OCI-LY1 (cell line): ENCODE results near the gene EIF4EBP3.

ENCODE experiments used
- H2AFZ ChIP-seq: fragments of 200-600 bp; sonication (generic), shearing (Covaris generic); 2 replicates; pipeline ENCODE4 v1.6.0; 2014; ENCODE audit warnings: antibody characterized with exemption, mild to moderate bottlenecking, low read length
- H3F3A ChIP-seq: fragments of 200-600 bp; sonication (generic), shearing (Covaris generic); 2 replicates; pipeline ENCODE4 v1.6.0; 2014; ENCODE audit warnings: mild to moderate bottlenecking, antibody characterized with exemption, low read length, moderate library complexity; ENCODE audit not compliant: insufficient read depth
- H3K27ac ChIP-seq: fragments of 200-600 bp; sonication (generic); 2 replicates; pipeline ENCODE4 v1.5.1; 2014; ENCODE audit warnings: low read length, mixed run types, mild to moderate bottlenecking, low read depth; ENCODE audit not compliant: poor library complexity, severe bottlenecking
- H3K27me3 ChIP-seq: fragments of 200-600 bp; sonication (generic); 2 replicates; pipeline ENCODE4 v1.6.0; 2014; ENCODE audit warnings: antibody characterized with exemption, mild to moderate bottlenecking, low read length, moderate library complexity; ENCODE audit not compliant: insufficient read depth
- H3K36me3 ChIP-seq: fragments of 200-600 bp; sonication (generic); 2 replicates; pipeline ENCODE4 v1.6.1; 2014; ENCODE audit warnings: mild to moderate bottlenecking, antibody characterized with exemption, low read length, moderate library complexity, mixed read lengths; ENCODE audit not compliant: insufficient read depth
- H3K4me1 ChIP-seq: fragments of 200-600 bp; sonication (generic); 2 replicates; pipeline ENCODE4 v1.5.1; 2014; ENCODE audit warnings: mild to moderate bottlenecking, low read length, moderate library complexity; ENCODE audit not compliant: insufficient read depth, severe bottlenecking
- H3K4me2 ChIP-seq: fragments of 200-600 bp; sonication (generic), shearing (Covaris generic); 2 replicates; pipeline ENCODE4 v1.6.1; 2014; ENCODE audit warnings: low read length
- H3K4me3 ChIP-seq: fragments of 200-600 bp; sonication (generic); 2 replicates; pipeline ENCODE4 v1.5.1; 2014; ENCODE audit warnings: low read length, low read depth, mild to moderate bottlenecking, mixed read lengths; ENCODE audit not compliant: poor library complexity, severe bottlenecking
- H3K79me2 ChIP-seq: fragments of 200-600 bp; shearing (Covaris generic); 2 replicates; pipeline ENCODE4 v1.6.1; 2016; ENCODE audit warnings: mixed run types, low read length, mixed read lengths; ENCODE audit not compliant: insufficient read depth
- H3K9ac ChIP-seq: fragments of 200-600 bp; sonication (generic), shearing (Covaris generic); 2 replicates; pipeline ENCODE4 v1.6.1; 2014; ENCODE audit warnings: mild to moderate bottlenecking, low read length, mixed read lengths
- H3K9me2 ChIP-seq: fragments of 200-600 bp; sonication (generic), shearing (Covaris generic); 2 replicates; pipeline ENCODE4 v1.6.1; 2014; ENCODE audit warnings: low read depth, mild to moderate bottlenecking, low read length, mixed read lengths
- H3K9me3 ChIP-seq: fragments of 200-600 bp; shearing (Covaris generic); 2 replicates; pipeline ENCODE4 v1.6.1; 2014; ENCODE audit warnings: low read length, mixed read lengths
- H4K20me1 ChIP-seq: fragments of 200-600 bp; sonication (generic), shearing (Covaris generic); 2 replicates; pipeline ENCODE4 v1.6.0; 2016; ENCODE audit warnings: mild to moderate bottlenecking, low read length; ENCODE audit not compliant: insufficient read depth
- CTCF ChIP-seq: fragments of 200-600 bp; sonication (generic), shearing (Covaris generic); IDR thresholded peaks from 2 replicates; pipeline ENCODE4 v1.5.1; 2017; ENCODE audit warnings: mild to moderate bottlenecking, antibody characterized with exemption, low read length, moderate library complexity, mixed read lengths
- EZH2 ChIP-seq: fragments of 200-600 bp; sonication (generic), shearing (Covaris generic); IDR thresholded peaks from 2 replicates; pipeline ENCODE4 v1.8.0; 2017; ENCODE audit warnings: borderline replicate concordance, mixed run types, mild to moderate bottlenecking, antibody characterized with exemption, low read length, moderate library complexity, mixed read lengths

The EIF4EBP3 gene

GRCh38 chr5:140587495-140587894 lies 40.0 kb downstream of the EIF4EBP3 start:
- Histone ChIP-seq H3K27ac (no peak overlapping the region), H3K36me3 (no peaks in the 10 kb centered on the region), H3K27me3 (no peaks in the 10 kb centered on the region), H3K4me2 (no peak overlapping the region), H4K20me1 (no peaks in the 10 kb centered on the region), H3K4me1 (no peaks in the 10 kb centered on the region), H3F3A (no peaks in the 10 kb centered on the region), H3K79me2 (no peaks in the 10 kb centered on the region), H3K4me3 (no peak overlapping the region), H3K9ac (no peak overlapping the region), H3K9me2 (no peaks in the 10 kb centered on the region), H2AFZ (no peak overlapping the region), H3K9me3 (no peaks in the 10 kb centered on the region)
- TF ChIP-seq CTCF (no peak), EZH2 (no peak)

- Histone ChIP-seq H3K79me2 (no peaks in the 10 kb centered on the region), H3K4me1 (no peaks in the 10 kb centered on the region), H3K4me2 (no peak overlapping the region), H3F3A (no peaks in the 10 kb centered on the region), H3K9ac (no peak overlapping the region), H3K27me3 (no peaks in the 10 kb centered on the region), H3K36me3 (no peaks in the 10 kb centered on the region), H3K27ac (no peak overlapping the region), H2AFZ (no peak overlapping the region), H3K9me3 (no peaks in the 10 kb centered on the region), H4K20me1 (no peaks in the 10 kb centered on the region), H3K4me3 (no peak overlapping the region), H3K9me2 (no peaks in the 10 kb centered on the region)
- TF ChIP-seq EZH2, result no peak
- TF ChIP-seq CTCF, result no peak
Observed at GRCh38 chr5:140588311-140589070, 41.0 kb downstream of the EIF4EBP3 start.

- Histone ChIP-seq H3K4me1 (no peaks in the 10 kb centered on the region), H3K36me3 (no peaks in the 10 kb centered on the region), H3K9me2 (no peaks in the 10 kb centered on the region), H3K27me3 (no peaks in the 10 kb centered on the region), H3K4me2 (no peak overlapping the region), H2AFZ (no peak overlapping the region), H3K79me2 (no peaks in the 10 kb centered on the region), H3K9ac (no peak overlapping the region), H3K27ac (no peak overlapping the region), H3K4me3 (no peak overlapping the region), H3F3A (no peaks in the 10 kb centered on the region), H4K20me1 (no peaks in the 10 kb centered on the region), H3K9me3 (no peaks in the 10 kb centered on the region)
- no peak for TF ChIP-seq CTCF
- no peak for TF ChIP-seq EZH2
Observed at GRCh38 chr5:140590861-140591260, 43.4 kb downstream of the EIF4EBP3 start.
